Measurements from ENCODE around the gene LPCAT4.
"Not testable (repeated sequence)": the region's sequence is repeated elsewhere in the genome, so short reads cannot be mapped to it uniquely, and the experiment has no call there.

Gene LPCAT4

GRCh38 chr15:34367101-34368081, at the start of gene LPCAT4:
Gene LPCAT4 (minus strand): TSS chr15:34367196. CDS start chr15:34367100, 96 bp downstream.
- peak; percentile 85 for DNase-seq (ENCODE audit: low read depth)

GRCh38 chr15:34409511-34409910, 42.5 kb upstream of the LPCAT4 start:
- DNase-seq (ENCODE audit: low read depth), result not testable (repeated sequence)

GRCh38 chr15:34408973-34409372, 42.0 kb upstream of the LPCAT4 start:
- DNase-seq (ENCODE audit: low read depth), result not testable (repeated sequence)

GRCh38 chr15:34403899-34404298, 36.9 kb upstream of the LPCAT4 start:
- not testable (repeated sequence) for DNase-seq (ENCODE audit: low read depth)

GRCh38 chr15:34403160-34403598, 36.2 kb upstream of the LPCAT4 start:
- not testable (repeated sequence) for DNase-seq (ENCODE audit: low read depth)

GRCh38 chr15:34397637-34398259, 30.8 kb upstream of the LPCAT4 start:
- DNase-seq (ENCODE audit: low read depth), result not testable (repeated sequence)

GRCh38 chr15:34392981-34393380, 26.0 kb upstream of the LPCAT4 start:
- not testable (repeated sequence) for DNase-seq (ENCODE audit: low read depth)

GRCh38 chr15:34389594-34390086, 22.6 kb upstream of the LPCAT4 start:
- not testable (repeated sequence) for DNase-seq (ENCODE audit: low read depth)

- not testable (repeated sequence) for DNase-seq (ENCODE audit: low read depth)
These were observed 15.0 kb upstream of the LPCAT4 start for GRCh38 chr15:34381829-34382521.

GRCh38 chr15:34380491-34380890, 13.5 kb upstream of the LPCAT4 start:
- DNase-seq (ENCODE audit: low read depth), result not testable (repeated sequence)

GRCh38 chr15:34376856-34377255, 9.9 kb upstream of the LPCAT4 start:
- no peak for DNase-seq (ENCODE audit: low read depth)

- not testable (repeated sequence) for DNase-seq (ENCODE audit: low read depth)
These were observed 8.5 kb upstream of the LPCAT4 start for GRCh38 chr15:34375541-34375940.

GRCh38 chr15:34374816-34375215, 7.8 kb upstream of the LPCAT4 start:
- DNase-seq (ENCODE audit: low read depth), result no peak

- DNase-seq (ENCODE audit: low read depth), result no peak
These were observed 7.0 kb upstream of the LPCAT4 start for GRCh38 chr15:34373951-34374350.

GRCh38 chr15:34370643-34371042, 3.6 kb upstream of the LPCAT4 start:
- no peak for DNase-seq (ENCODE audit: low read depth)

- DNase-seq (ENCODE audit: low read depth), result no peak
These were observed 3.1 kb upstream of the LPCAT4 start for GRCh38 chr15:34370129-34370528.

- DNase-seq (ENCODE audit: low read depth), result peak; percentile 67
These were observed 528 bp downstream of the LPCAT4 start for GRCh38 chr15:34366271-34367065.

- no peak for DNase-seq (ENCODE audit: low read depth)
These were observed 1.2 kb downstream of the LPCAT4 start for GRCh38 chr15:34365836-34366235.

- peak; percentile 18 for DNase-seq (ENCODE audit: low read depth)
These were observed 1.7 kb downstream of the LPCAT4 start for GRCh38 chr15:34365091-34365825.

GRCh38 chr15:34364041-34364440, 3.0 kb downstream of the LPCAT4 start:
- DNase-seq (ENCODE audit: low read depth), result no peak
